ENCODE measurements around the gene TSPAN9. TPM values are rescaled to one million over a fixed set of nuclear protein-coding genes. Genes with fewer than 3 reads are reported as not detected.
A peak's percentile ranks its signal among the peaks of the same experiment; 100 is the strongest.

TSPAN9 gene
- total RNA-seq, 1 experiment from 2014 or later = 13.2 TPM

- RAD21 ChIA-PET (ENCODE audit: low non-redundant PET in 1 of 2, low total read pairs in 2 of 2, uncharacterized antibody in 2 of 2, unreplicated experiment in 2 of 2) = interaction anchor here in 1 of 2 experiments (1.7 kb wide), 1 partner anchor 23 kb away, joined by 4 read pairs; no protein-coding TSS in a partner anchor
- H3K27ac ChIP-seq (ENCODE audit: low read depth, low read length) = no peak overlapping the region
Measured at GRCh38 chr12:3313066-3313465, 235.9 kb downstream of the TSPAN9 start.

More at GRCh38 chr12:3313066-3313465, 235.9 kb downstream of the TSPAN9 start:
- Histone ChIP-seq H2AFZ (ENCODE audit: low read depth, low read length, poor library complexity, severe bottlenecking) (no peak overlapping the region), H3K9me2 (ENCODE audit: insufficient read depth) (no peaks in the 10 kb centered on the region), H3K36me3 (ENCODE audit: control insufficient read depth in 1 of 2, insufficient read depth in 2 of 2, low read length in 2 of 2) (no peaks in the 10 kb centered on the region), H3K4me2 (ENCODE audit: low read length) (peak overlapping the region; percentile 57), H3K9ac (ENCODE audit: low read length) (no peak overlapping the region), H3K4me1 (ENCODE audit: control insufficient read depth in 1 of 2, insufficient read depth in 2 of 2, low read length in 2 of 2) (peaks cover 55 to 89% of the 10 kb centered on the region in 2 experiments), H3K79me2 (ENCODE audit: insufficient read depth, low read length) (no peaks in the 10 kb centered on the region), H3K9me3 (ENCODE audit: control insufficient read depth in 1 of 2, insufficient read depth in 1 of 2, low read depth in 1 of 2, low read length in 2 of 2) (no peaks in the 10 kb centered on the region), H4K20me1 (ENCODE audit: insufficient read depth) (no peaks in the 10 kb centered on the region), H3K4me3 (replicated peaks in 1 of 2; ENCODE audit: low read depth in 1 of 2, low read length in 2 of 2) (no peak overlapping the region), H3K27me3 (ENCODE audit: insufficient read depth, low read length) (no peaks in the 10 kb centered on the region)
- ChIA-PET CTCF (interaction anchor here (0.8 to 3.4 kb wide), 8 partner anchors 9 to 492 kb away, joined by 3 to 51 read pairs (median 19); no protein-coding TSS in a partner anchor), POLR2A (no interaction called here)
- intact Hi-C loops (cut with micrococcal nuclease) = no loop called here
- ATAC-seq (no peak), DNase-seq (ENCODE audit: low read depth, low spot score) (no peak)
- BruUV-seq (replicated peaks) = no TSS peak
- TF ChIP-seq CTCF (IDR thresholded peaks at IDR 0.05 in 2 of 3, conservative IDR thresholded peaks at IDR 0.05 in 1 of 3; ENCODE audit: borderline replicate concordance in 1 of 3, insufficient read depth in 1 of 3, low read depth in 2 of 3, low read length in 2 of 3) = no peak
- TF ChIP-seq MAX (IDR thresholded peaks at IDR 0.05) = peak; percentile 64

All from HCT116 (cell line).